ENCODE data around the gene TMEFF2.

DNA sequence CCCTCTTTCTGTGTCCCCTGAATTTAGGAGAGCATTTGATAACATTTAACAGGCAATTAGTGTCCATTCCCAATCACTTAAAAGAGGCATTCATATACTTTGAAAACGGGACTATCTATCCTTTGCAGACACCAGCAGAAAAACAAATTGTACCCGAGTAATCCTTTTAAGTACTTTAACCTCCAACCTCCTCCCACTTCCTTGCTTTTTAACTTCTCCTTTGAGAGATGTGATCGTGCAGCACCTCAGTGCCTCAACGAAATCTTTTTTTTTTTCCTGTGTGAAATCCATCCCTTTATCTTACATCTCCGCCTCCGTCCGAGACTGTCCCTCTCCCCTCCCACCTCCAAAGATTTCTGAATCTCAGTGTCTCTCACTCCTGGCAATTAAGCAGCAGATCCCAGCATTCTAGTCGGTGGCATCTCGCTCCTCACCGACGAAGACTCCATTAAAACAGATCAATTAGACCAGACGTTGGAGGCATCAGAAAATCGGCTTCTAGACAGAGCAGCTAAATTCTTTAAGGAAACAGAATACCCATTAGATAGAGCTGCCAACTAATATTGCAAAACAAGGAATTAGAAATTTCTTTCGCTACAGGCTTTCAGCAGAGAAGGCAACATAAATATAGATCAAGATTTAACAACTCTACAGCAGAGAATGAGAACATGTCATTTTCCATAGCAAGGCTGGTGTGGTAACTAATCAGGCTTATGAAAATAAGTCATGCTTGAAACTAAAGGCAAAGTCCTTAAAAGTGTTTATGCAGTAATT is 1.9 kb upstream of the TMEFF2 start:
- TF ChIP-seq MAZ (IDR thresholded peaks at IDR 0.05; ENCODE audit: borderline replicate concordance, low read depth, low read length) (no peak), POLR2A (IDR thresholded peaks at IDR 0.05; ENCODE audit: low read depth, low read length) (no peak), CTCF (conservative IDR thresholded peaks at IDR 0.05; ENCODE audit: low read depth, low read length) (no peak), RAD21 (IDR thresholded peaks at IDR 0.05; ENCODE audit: low read length) (no peak), FOS (IDR thresholded peaks at IDR 0.05; ENCODE audit: low read depth, low read length) (no peak), BHLHE40 (IDR thresholded peaks at IDR 0.05; ENCODE audit: low read depth, low read length) (no peak), MXI1 (IDR thresholded peaks at IDR 0.05; ENCODE audit: borderline replicate concordance, low read depth, low read length) (no peak), RFX5 (IDR thresholded peaks at IDR 0.05; ENCODE audit: low read depth, low read length) (no peak), CEBPB (IDR thresholded peaks at IDR 0.05; ENCODE audit: low read depth, low read length) (no peak), MAFK (IDR thresholded peaks at IDR 0.05; ENCODE audit: low read depth, low read length) (no peak)
- TF ChIP-seq, protein P1, sequence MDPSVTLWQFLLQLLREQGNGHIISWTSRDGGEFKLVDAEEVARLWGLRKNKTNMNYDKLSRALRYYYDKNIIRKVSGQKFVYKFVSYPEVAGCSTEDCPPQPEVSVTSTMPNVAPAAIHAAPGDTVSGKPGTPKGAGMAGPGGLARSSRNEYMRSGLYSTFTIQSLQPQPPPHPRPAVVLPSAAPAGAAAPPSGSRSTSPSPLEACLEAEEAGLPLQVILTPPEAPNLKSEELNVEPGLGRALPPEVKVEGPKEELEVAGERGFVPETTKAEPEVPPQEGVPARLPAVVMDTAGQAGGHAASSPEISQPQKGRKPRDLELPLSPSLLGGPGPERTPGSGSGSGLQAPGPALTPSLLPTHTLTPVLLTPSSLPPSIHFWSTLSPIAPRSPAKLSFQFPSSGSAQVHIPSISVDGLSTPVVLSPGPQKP (IDR thresholded peaks at IDR 0.05; ENCODE audit: borderline replicate concordance, low read depth, low read length), result no peak
- TF ChIP-seq, protein P2, sequence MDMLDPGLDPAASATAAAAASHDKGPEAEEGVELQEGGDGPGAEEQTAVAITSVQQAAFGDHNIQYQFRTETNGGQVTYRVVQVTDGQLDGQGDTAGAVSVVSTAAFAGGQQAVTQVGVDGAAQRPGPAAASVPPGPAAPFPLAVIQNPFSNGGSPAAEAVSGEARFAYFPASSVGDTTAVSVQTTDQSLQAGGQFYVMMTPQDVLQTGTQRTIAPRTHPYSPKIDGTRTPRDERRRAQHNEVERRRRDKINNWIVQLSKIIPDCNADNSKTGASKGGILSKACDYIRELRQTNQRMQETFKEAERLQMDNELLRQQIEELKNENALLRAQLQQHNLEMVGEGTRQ (IDR thresholded peaks at IDR 0.05; ENCODE audit: low read depth, low read length), result no peak

Data from IMR-90 (cell line).